ENCODE data around the gene MARCO. TPM values are rescaled to one million over a fixed set of nuclear protein-coding genes. Genes with fewer than 3 reads are reported as not detected.

Gene MARCO
- total RNA-seq, 6 experiments from 2014 or later = 5.8 to 129 (median 31.9) TPM

DNA sequence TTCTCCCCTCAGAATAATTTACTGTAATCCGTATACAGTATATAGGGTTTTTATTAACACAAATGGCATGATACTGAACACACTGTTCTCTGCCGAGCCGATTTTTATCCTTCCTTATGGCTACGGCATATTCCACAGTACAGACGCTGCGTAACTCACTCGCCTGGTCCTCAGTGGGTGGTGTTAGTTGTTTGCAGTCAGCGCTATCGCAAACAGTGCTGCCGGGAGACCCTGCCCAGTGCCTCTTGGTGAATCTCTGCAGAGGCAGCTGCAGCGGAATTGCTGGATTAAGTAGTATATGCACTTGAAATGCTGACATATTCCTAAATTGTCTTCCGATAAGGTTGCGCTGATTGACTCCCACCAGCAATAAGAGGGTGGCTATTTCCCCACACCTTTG, 73.9 kb downstream of the MARCO start:
- no peak for DNase-seq
- no peaks in the 10 kb centered on the region for H3K9me3 ChIP-seq
- intact Hi-C loops (cut with DNase I) = no loop called here
- no peaks in the 10 kb centered on the region for H3K36me3 ChIP-seq
- no peaks in the 10 kb centered on the region for H3K27me3 ChIP-seq
- no peak for TF ChIP-seq POLR2A (IDR thresholded peaks at IDR 0.05)
- TF ChIP-seq, protein P1, sequence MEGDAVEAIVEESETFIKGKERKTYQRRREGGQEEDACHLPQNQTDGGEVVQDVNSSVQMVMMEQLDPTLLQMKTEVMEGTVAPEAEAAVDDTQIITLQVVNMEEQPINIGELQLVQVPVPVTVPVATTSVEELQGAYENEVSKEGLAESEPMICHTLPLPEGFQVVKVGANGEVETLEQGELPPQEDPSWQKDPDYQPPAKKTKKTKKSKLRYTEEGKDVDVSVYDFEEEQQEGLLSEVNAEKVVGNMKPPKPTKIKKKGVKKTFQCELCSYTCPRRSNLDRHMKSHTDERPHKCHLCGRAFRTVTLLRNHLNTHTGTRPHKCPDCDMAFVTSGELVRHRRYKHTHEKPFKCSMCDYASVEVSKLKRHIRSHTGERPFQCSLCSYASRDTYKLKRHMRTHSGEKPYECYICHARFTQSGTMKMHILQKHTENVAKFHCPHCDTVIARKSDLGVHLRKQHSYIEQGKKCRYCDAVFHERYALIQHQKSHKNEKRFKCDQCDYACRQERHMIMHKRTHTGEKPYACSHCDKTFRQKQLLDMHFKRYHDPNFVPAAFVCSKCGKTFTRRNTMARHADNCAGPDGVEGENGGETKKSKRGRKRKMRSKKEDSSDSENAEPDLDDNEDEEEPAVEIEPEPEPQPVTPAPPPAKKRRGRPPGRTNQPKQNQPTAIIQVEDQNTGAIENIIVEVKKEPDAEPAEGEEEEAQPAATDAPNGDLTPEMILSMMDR (IDR thresholded peaks at IDR 0.05) = no peak
- H3K4me3 ChIP-seq = no peak overlapping the region
- no peak for ATAC-seq
- H3K4me1 ChIP-seq = no peaks in the 10 kb centered on the region
- 25% methylated on average over 13 of the region's 13 CpGs for WGBS (ENCODE audit: insufficient coverage, low coverage, low lambda C conversion rate, missing lambda C conversion rate)
- no peak overlapping the region for H3K27ac ChIP-seq

DNA sequence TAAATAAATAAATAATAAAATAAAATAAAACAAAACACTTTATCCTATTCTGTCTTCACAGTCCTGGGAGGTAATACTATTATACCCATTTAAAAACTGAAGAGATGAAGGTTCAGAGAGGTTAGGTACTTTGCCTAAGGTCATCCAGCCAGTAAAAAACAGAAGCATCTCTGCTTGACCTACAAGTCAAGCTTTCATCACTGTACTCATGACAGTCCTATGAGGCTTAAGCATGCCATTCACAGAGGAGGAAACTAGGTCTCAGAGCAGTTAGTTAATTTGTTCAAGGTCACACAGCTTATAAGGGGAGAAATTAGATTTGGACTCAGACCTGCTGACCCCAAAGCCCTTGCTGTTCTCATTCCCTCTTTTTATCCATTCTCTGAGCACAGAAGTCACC, 77.5 kb downstream of the MARCO start:
- Histone ChIP-seq H3K9me3 (no peaks in the 10 kb centered on the region), H3K27ac (no peak overlapping the region), H3K4me3 (no peak overlapping the region), H3K36me3 (no peaks in the 10 kb centered on the region), H3K27me3 (no peaks in the 10 kb centered on the region), H3K4me1 (no peaks in the 10 kb centered on the region)
- DNase-seq (no peak), ATAC-seq (no peak)
- TF ChIP-seq, protein P1 (IDR thresholded peaks at IDR 0.05) = no peak
- TF ChIP-seq POLR2A (IDR thresholded peaks at IDR 0.05) = no peak
- intact Hi-C loops (cut with DNase I) = no loop called here

DNA sequence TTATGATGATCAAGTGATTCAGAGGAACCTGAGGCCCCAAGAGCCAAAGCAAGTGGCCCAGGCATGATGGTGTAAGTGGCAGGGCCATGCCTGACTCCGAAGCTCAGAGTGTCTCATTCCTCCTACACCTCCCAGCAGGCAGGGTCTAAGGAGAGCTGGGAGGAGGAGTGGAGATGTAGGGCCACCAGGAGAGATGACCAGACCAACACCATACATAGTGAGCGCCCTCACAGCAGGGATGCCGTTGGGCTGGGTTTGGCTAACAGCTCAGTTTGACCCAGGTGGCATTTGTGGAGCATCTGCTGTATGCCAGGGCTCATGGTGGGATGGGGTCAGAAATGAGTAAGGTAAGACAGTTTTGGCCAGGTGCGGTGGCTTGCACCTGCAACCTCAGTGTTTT, 80.7 kb downstream of the MARCO start:
- no peaks in the 10 kb centered on the region for H3K27me3 ChIP-seq
- no peak for ATAC-seq
- WGBS (ENCODE audit: insufficient coverage, low coverage, low lambda C conversion rate, missing lambda C conversion rate) = 70% methylated on average over 2 of the region's 4 CpGs
- DNase-seq = no peak
- H3K36me3 ChIP-seq = no peaks in the 10 kb centered on the region
- H3K4me1 ChIP-seq = no peaks in the 10 kb centered on the region
- no peak for TF ChIP-seq POLR2A (IDR thresholded peaks at IDR 0.05)
- no peak overlapping the region for H3K4me3 ChIP-seq
- H3K27ac ChIP-seq = no peak overlapping the region
- H3K9me3 ChIP-seq = no peaks in the 10 kb centered on the region
- intact Hi-C loops (cut with DNase I) = no loop called here

DNA sequence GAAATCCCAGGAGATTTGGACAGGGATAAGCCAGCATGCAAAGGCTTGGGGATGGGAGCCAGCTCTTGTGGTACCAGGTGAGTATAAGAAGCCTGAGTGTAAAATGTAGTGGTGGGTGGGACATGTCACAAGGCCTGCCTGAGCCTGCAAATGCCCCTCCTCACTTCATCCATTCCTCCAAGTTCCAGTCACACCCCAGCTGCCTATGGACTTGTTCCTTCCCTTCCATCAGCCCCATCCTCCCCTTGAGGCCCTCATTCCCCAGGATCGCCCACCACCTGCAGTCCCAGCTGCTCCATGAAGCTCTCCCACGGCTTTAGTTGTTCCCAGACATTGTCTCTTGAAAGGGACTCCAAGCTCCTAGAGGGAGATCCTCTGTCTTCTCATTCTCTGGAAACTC, 81.5 kb downstream of the MARCO start:
- WGBS (ENCODE audit: insufficient coverage, low coverage, low lambda C conversion rate, missing lambda C conversion rate) = 82% methylated on average over 2 of the region's 2 CpGs

DNA sequence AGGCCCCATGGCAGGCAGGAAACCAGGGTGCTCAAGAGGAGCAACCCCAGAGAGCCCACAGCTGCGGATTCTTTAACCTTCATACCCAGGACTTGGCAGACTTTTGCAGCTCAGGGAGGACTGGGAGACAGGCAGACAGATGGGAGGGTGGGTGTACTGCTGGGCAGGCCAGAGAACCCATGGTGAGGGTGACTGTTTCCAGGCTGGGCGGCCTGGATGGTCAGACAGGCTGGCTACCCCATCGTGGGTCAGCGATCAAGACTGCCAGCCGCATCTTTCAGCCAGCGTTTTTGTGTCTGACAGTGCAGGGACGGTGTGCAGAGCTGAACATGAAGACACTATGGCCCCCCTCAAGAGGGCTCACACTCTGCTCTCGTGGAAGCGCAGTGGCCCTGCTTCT, 82.2 kb downstream of the MARCO start:
- WGBS (ENCODE audit: insufficient coverage, low coverage, low lambda C conversion rate, missing lambda C conversion rate) = 58% methylated on average over 4 of the region's 9 CpGs
- Histone ChIP-seq H3K4me1 (no peaks in the 10 kb centered on the region), H3K27me3 (no peaks in the 10 kb centered on the region), H3K9me3 (no peaks in the 10 kb centered on the region), H3K4me3 (no peak overlapping the region), H3K27ac (no peak overlapping the region), H3K36me3 (no peaks in the 10 kb centered on the region)
- ATAC-seq (no peak), DNase-seq (no peak)
- TF ChIP-seq, protein P1 (IDR thresholded peaks at IDR 0.05) = no peak
- TF ChIP-seq POLR2A (IDR thresholded peaks at IDR 0.05) = no peak
- intact Hi-C loops (cut with DNase I) = no loop called here

More for the DNA sequence above, 81.5 kb downstream of the MARCO start:
- intact Hi-C loops (cut with DNase I) = no loop called here
- no peaks in the 10 kb centered on the region for H3K36me3 ChIP-seq
- no peaks in the 10 kb centered on the region for H3K4me1 ChIP-seq
- no peak for DNase-seq
- TF ChIP-seq, protein P1 (IDR thresholded peaks at IDR 0.05) = no peak
- no peak for TF ChIP-seq POLR2A (IDR thresholded peaks at IDR 0.05)
- no peak overlapping the region for H3K27ac ChIP-seq
- H3K9me3 ChIP-seq = no peaks in the 10 kb centered on the region
- no peak overlapping the region for H3K4me3 ChIP-seq
- ATAC-seq = no peak
- no peaks in the 10 kb centered on the region for H3K27me3 ChIP-seq

Measured in right lobe of liver (tissue), 6 donors.